Measurements from ENCODE around the gene SIRT4. TPM values are rescaled to one million over a fixed set of nuclear protein-coding genes. Genes with fewer than 3 reads are reported as not detected.

Gene SIRT4
- total RNA-seq, 1 donor from 2014 or later, result 3.4 TPM

Other genes with a start within 250 kb of the SIRT4 start
- 42.0 and 51.6 TPM in 2 replicates for gene RAB35, start 185.6 kb upstream of the SIRT4 start, total RNA-seq
- gene GCN1, start 107.6 kb upstream of the SIRT4 start, total RNA-seq, result 162 and 166 TPM in 2 replicates
- 2,752 and 4,252 TPM in 2 replicates for gene RPLP0, start 101.2 kb upstream of the SIRT4 start, total RNA-seq
- gene PXN, start 36.6 kb upstream of the SIRT4 start, total RNA-seq, result 69.8 and 141 TPM in 2 replicates
- gene RNU4-2, start 10.4 kb upstream of the SIRT4 start, total RNA-seq, result under 0.01 TPM in 2 replicates
- gene RNU4-1, start 9.1 kb upstream of the SIRT4 start, total RNA-seq, result under 0.01 TPM in 2 replicates
- not detected in 2 replicates for gene PLA2G1B, start 25.5 kb downstream of the SIRT4 start, total RNA-seq
- gene MSI1, start 66.8 kb downstream of the SIRT4 start, total RNA-seq, result not detected in 2 replicates
- gene COX6A1, start 135.8 kb downstream of the SIRT4 start, total RNA-seq, result 363 and 658 TPM in 2 replicates
- gene TRIAP1, start 144.1 kb downstream of the SIRT4 start, total RNA-seq, result 35.6 and 40.0 TPM in 2 replicates
- 26.2 and 26.9 TPM in 2 replicates for gene GATC, start 144.1 kb downstream of the SIRT4 start, total RNA-seq
- 205 and 208 TPM in 2 replicates for gene SRSF9, start 167.4 kb downstream of the SIRT4 start, total RNA-seq
- 265 and 287 TPM in 2 replicates for gene DYNLL1, start 193.8 kb downstream of the SIRT4 start, total RNA-seq
- 30.3 and 34.9 TPM in 2 replicates for gene COQ5, start 226.8 kb downstream of the SIRT4 start, total RNA-seq
- 118 and 308 TPM in 2 replicates for gene RNF10, start 232.0 kb downstream of the SIRT4 start, total RNA-seq

All from dermis blood vessel endothelial cell (primary cell).